Hepatocyte (in vitro differentiated cells): ENCODE data around the gene MTCH1.

Experiments
- CTCF ChIP-seq: fragments of 200-600 bp; sonication (generic); IDR thresholded peaks from 2 replicates; pipeline ENCODE4 v1.5.1; 2016; ENCODE audit warnings: antibody characterized with exemption, mild to moderate bottlenecking; ENCODE audit not compliant: poor library complexity
- EZH2 ChIP-seq: fragments of 200-600 bp; sonication (generic); IDR thresholded peaks from 2 replicates; pipeline ENCODE4 v1.6.1; 2016; ENCODE audit warnings: antibody characterized with exemption, mild to moderate bottlenecking, borderline replicate concordance

GRCh38 chr6:36954262-36954931 lies 31.6 kb downstream of the MTCH1 start, which contains the start of gene PI16:
- TF ChIP-seq EZH2 (no peak), CTCF (no peak)
